ENCODE data around the gene C15orf62. TPM values are rescaled to one million over a fixed set of nuclear protein-coding genes. Genes with fewer than 3 reads are reported as not detected.

Gene C15orf62
- total and polyA plus RNA-seq, 2 donors (not counting 1 experiment from before 2014, with no cell fraction given) = 0.02 to 0.17 TPM

- H3K79me2 ChIP-seq (ENCODE audit: control insufficient read depth, insufficient read depth, low read length) = no peaks in the 10 kb centered on the region
- H3K9ac ChIP-seq (ENCODE audit: insufficient read depth, low read length) = no peak overlapping the region
- H3K27me3 ChIP-seq (ENCODE audit: control insufficient read depth, insufficient read depth, low read length) = peaks cover 9% of the 10 kb centered on the region
- H2AFZ ChIP-seq (ENCODE audit: low read length) = no peak overlapping the region
- H4K20me1 ChIP-seq (ENCODE audit: control insufficient read depth, extremely low read depth, insufficient read depth, low read length) = no peaks in the 10 kb centered on the region
- no peaks in the 10 kb centered on the region for H3K36me3 ChIP-seq (ENCODE audit: control insufficient read depth, insufficient read depth, low read length)
- no peak for DNase-seq (ENCODE audit: low read depth in 2 of 2)
- H3K4me1 ChIP-seq (ENCODE audit: control insufficient read depth, extremely low read depth, insufficient read depth, low read length) = no peaks in the 10 kb centered on the region
- H3K4me2 ChIP-seq (ENCODE audit: extremely low read depth, insufficient read depth, low read length) = no peak overlapping the region
- no peak overlapping the region for H3K4me3 ChIP-seq (replicated peaks in 1 of 4; ENCODE audit: control extremely low read depth in 1 of 4, insufficient read depth in 1 of 4, low read depth in 3 of 4, low read length in 4 of 4)
- H3K27ac ChIP-seq (ENCODE audit: insufficient read depth, low read length) = no peak overlapping the region
- H3K9me3 ChIP-seq (ENCODE audit: control insufficient read depth, insufficient read depth, low read depth, low read length) = no peaks in the 10 kb centered on the region
- TF ChIP-seq, protein P1, sequence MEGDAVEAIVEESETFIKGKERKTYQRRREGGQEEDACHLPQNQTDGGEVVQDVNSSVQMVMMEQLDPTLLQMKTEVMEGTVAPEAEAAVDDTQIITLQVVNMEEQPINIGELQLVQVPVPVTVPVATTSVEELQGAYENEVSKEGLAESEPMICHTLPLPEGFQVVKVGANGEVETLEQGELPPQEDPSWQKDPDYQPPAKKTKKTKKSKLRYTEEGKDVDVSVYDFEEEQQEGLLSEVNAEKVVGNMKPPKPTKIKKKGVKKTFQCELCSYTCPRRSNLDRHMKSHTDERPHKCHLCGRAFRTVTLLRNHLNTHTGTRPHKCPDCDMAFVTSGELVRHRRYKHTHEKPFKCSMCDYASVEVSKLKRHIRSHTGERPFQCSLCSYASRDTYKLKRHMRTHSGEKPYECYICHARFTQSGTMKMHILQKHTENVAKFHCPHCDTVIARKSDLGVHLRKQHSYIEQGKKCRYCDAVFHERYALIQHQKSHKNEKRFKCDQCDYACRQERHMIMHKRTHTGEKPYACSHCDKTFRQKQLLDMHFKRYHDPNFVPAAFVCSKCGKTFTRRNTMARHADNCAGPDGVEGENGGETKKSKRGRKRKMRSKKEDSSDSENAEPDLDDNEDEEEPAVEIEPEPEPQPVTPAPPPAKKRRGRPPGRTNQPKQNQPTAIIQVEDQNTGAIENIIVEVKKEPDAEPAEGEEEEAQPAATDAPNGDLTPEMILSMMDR (conservative IDR thresholded peaks at IDR 0.05 in 1 of 2, IDR thresholded peaks at IDR 0.05 in 1 of 2; ENCODE audit: low read depth in 1 of 2, low read length in 2 of 2) = no peak
- TF ChIP-seq EZH2 (IDR thresholded peaks at IDR 0.05; ENCODE audit: low read length, missing control alignments) = no peak
Observed at GRCh38 chr15:40821195-40821594, 51.4 kb downstream of the C15orf62 start.

Other genes starting within 250 kb of the C15orf62 start
- gene CCDC32, start 204.9 kb upstream of the C15orf62 start, total RNA-seq = 14.4 and 14.5 TPM in 2 replicates
- 15.6 and 20.7 TPM in 2 replicates for gene CCDC32, start 204.9 kb upstream of the C15orf62 start, polyA plus RNA-seq
- 11.6 and 13.1 TPM in 2 replicates for gene RPUSD2, start 200.7 kb upstream of the C15orf62 start, total RNA-seq
- gene RPUSD2, start 200.7 kb upstream of the C15orf62 start, polyA plus RNA-seq = 4.9 and 6.5 TPM in 2 replicates
- gene KNL1, start 175.7 kb upstream of the C15orf62 start, total RNA-seq = 2.1 and 5.0 TPM in 2 replicates
- 3.9 and 14.5 TPM in 2 replicates for gene KNL1, start 175.7 kb upstream of the C15orf62 start, polyA plus RNA-seq
- 0.77 and 1.3 TPM in 2 replicates for gene RAD51, start 74.8 kb upstream of the C15orf62 start, total RNA-seq
- 5.0 and 10.3 TPM in 2 replicates for gene RAD51, start 74.8 kb upstream of the C15orf62 start, polyA plus RNA-seq
- 14.1 and 16.0 TPM in 2 replicates for gene RMDN3, start 14.7 kb upstream of the C15orf62 start, total RNA-seq
- gene RMDN3, start 14.7 kb upstream of the C15orf62 start, polyA plus RNA-seq = 18.9 and 22.7 TPM in 2 replicates
- 1.8 and 2.5 TPM in 2 replicates for gene GCHFR, start 5.9 kb upstream of the C15orf62 start, total RNA-seq
- gene GCHFR, start 5.9 kb upstream of the C15orf62 start, polyA plus RNA-seq = 1.4 and 1.6 TPM in 2 replicates
- 21.3 and 23.6 TPM in 2 replicates for gene ZFYVE19, start 37.1 kb downstream of the C15orf62 start, total RNA-seq
- 14.1 and 26.2 TPM in 2 replicates for gene ZFYVE19, start 37.1 kb downstream of the C15orf62 start, polyA plus RNA-seq
- gene DNAJC17, start 37.5 kb downstream of the C15orf62 start, total RNA-seq = 12.8 and 17.7 TPM in 2 replicates
- gene DNAJC17, start 37.5 kb downstream of the C15orf62 start, polyA plus RNA-seq = 41.8 and 51.3 TPM in 2 replicates
- not detected in 2 replicates for gene PPP1R14D, start 58.7 kb downstream of the C15orf62 start, total RNA-seq
- not detected in 2 replicates for gene PPP1R14D, start 58.7 kb downstream of the C15orf62 start, polyA plus RNA-seq
- gene SPINT1, start 74.1 kb downstream of the C15orf62 start, total RNA-seq = under 0.01 TPM in 2 replicates
- 0.09 and 0.16 TPM in 2 replicates for gene SPINT1, start 74.1 kb downstream of the C15orf62 start, polyA plus RNA-seq
- gene RHOV, start 104.3 kb downstream of the C15orf62 start, total RNA-seq = under 0.01 TPM in 1 of 2 replicates, not detected in the other
- not detected in 2 replicates for gene RHOV, start 104.3 kb downstream of the C15orf62 start, polyA plus RNA-seq
- gene VPS18, start 124.5 kb downstream of the C15orf62 start, total RNA-seq = 33.4 and 36.7 TPM in 2 replicates
- 15.5 and 21.3 TPM in 2 replicates for gene VPS18, start 124.5 kb downstream of the C15orf62 start, polyA plus RNA-seq
- under 0.01 TPM in 2 replicates for gene DLL4, start 159.4 kb downstream of the C15orf62 start, total RNA-seq
- gene DLL4, start 159.4 kb downstream of the C15orf62 start, polyA plus RNA-seq = 0.18 and 1.0 TPM in 2 replicates
- gene CHAC1, start 183.5 kb downstream of the C15orf62 start, total RNA-seq = 33.1 and 62.6 TPM in 2 replicates
- 7.5 and 14.8 TPM in 2 replicates for gene CHAC1, start 183.5 kb downstream of the C15orf62 start, polyA plus RNA-seq

All from fibroblast of lung (primary cell).